Tibial nerve (tissue), 4 donors: ENCODE data around the gene SLC24A3.

Source experiments
- EP300 ChIP-seq, 2 donors: sonication (generic); formaldehyde crosslinking; IDR thresholded peaks; one replicate each; pipeline ENCODE4 v1.6.1; 2017; ENCODE audit warnings: antibody characterized with exemption in 2 of 2, mild to moderate bottlenecking in 1 of 2
- POLR2A ChIP-seq, 2 donors: fragments of 450-650 bp; IDR thresholded peaks; one replicate each; pipeline ENCODE4 v1.6.1; 2017; ENCODE audit warnings: antibody characterized with exemption in 2 of 2, mild to moderate bottlenecking in 2 of 2, moderate library complexity in 2 of 2
- TF ChIP-seq, protein P1 (sequence below), 5 experiments: fragments of 200-600 bp in 3 of 5; fragments of 450-650 bp in 2 of 5; sonication (generic) in 3 of 5; IDR thresholded peaks; one replicate each; pipeline ENCODE4 v1.5.1; 2016 to 2019; ENCODE audit warnings: antibody characterized with exemption in 5 of 5, mild to moderate bottlenecking in 3 of 5, moderate library complexity in 2 of 5

DNA sequence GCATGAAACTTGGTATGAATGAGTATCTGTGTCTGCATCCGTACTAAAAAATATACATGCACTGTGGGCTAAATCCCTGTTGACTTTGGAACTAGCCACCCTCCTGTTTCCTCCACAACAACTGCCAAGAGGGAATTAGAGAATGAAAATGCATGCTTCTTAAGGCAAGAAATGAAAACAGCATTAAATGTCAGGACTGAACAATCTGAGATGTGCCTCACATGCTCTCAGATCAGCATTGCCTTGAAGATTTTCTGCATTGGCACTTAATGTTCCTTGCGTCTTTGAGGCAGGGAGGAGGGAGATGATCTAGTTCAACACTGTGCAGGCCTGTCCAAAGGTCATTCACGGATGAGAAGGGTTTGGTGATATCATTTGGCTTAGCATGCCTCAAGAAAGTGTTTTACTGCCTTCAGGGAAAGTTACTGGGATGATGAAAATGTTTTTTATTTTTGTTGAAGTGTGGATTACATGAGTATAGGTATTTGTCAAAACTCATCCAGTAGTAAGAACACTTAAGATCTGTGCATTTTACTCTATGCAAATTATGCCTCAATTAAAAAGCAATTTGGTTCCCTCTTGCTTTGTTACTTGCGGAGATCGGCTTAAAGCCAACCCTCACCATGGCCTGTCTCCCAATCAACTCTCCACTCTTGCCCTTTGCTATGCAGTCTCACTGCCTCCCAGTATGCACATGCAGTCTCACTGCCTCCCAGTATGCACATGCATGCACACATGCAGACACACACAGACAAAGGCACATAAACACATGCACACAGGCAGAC is 498.1 kb downstream of the SLC24A3 start:
- TF ChIP-seq, protein P1, sequence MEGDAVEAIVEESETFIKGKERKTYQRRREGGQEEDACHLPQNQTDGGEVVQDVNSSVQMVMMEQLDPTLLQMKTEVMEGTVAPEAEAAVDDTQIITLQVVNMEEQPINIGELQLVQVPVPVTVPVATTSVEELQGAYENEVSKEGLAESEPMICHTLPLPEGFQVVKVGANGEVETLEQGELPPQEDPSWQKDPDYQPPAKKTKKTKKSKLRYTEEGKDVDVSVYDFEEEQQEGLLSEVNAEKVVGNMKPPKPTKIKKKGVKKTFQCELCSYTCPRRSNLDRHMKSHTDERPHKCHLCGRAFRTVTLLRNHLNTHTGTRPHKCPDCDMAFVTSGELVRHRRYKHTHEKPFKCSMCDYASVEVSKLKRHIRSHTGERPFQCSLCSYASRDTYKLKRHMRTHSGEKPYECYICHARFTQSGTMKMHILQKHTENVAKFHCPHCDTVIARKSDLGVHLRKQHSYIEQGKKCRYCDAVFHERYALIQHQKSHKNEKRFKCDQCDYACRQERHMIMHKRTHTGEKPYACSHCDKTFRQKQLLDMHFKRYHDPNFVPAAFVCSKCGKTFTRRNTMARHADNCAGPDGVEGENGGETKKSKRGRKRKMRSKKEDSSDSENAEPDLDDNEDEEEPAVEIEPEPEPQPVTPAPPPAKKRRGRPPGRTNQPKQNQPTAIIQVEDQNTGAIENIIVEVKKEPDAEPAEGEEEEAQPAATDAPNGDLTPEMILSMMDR (IDR thresholded peaks at IDR 0.05): no peak
- no peak for TF ChIP-seq EP300 (IDR thresholded peaks at IDR 0.05)
- no peak for TF ChIP-seq POLR2A (IDR thresholded peaks at IDR 0.05)
